Upper lobe of left lung (tissue), 6 donors: ENCODE measurements around the gene CTBP2. TPM values are rescaled to one million over a fixed set of nuclear protein-coding genes. Genes with fewer than 3 reads are reported as not detected.
"Not testable (repeated sequence)": the region's sequence is repeated elsewhere in the genome, so short reads cannot be mapped to it uniquely, and the experiment has no call there.

Source experiments
- ATAC-seq, 2 donors: fragments of 200-7000 bp; cut with Tn5 transposase; one replicate each; pipeline ENCODE4 v1.9.1; 2022; ENCODE audit warnings: mild to moderate bottlenecking in 2 of 2, moderate library complexity in 2 of 2; ENCODE audit not compliant: low FRiP score in 2 of 2
- DNase-seq, 2 donors: peaks; one replicate each; pipeline ENCODE4 v3.0.0-alpha.2; 2019 to 2020
- H3K27ac ChIP-seq, 4 donors: fragments of 200-600 bp; sonication (generic); one replicate each; pipeline ENCODE4 v1.5.1; 2016 to 2019
- H3K27me3 ChIP-seq, 4 donors: fragments of 200-600 bp; sonication (generic); one replicate each; pipeline ENCODE4 v1.5.1; 2017 to 2019
- H3K36me3 ChIP-seq, 4 donors: fragments of 200-600 bp; sonication (generic); one replicate each; pipeline ENCODE4 v1.5.1; 2016 to 2019
- H3K4me1 ChIP-seq, 4 donors: fragments of 200-600 bp; sonication (generic); one replicate each; pipeline ENCODE4 v1.5.1; 2018 to 2019
- H3K4me3 ChIP-seq, 4 donors: fragments of 200-600 bp; sonication (generic); one replicate each; pipeline ENCODE4 v1.5.1; 2017 to 2019; ENCODE audit warnings: mild to moderate bottlenecking in 2 of 4, moderate library complexity in 1 of 4
- H3K9me3 ChIP-seq, 4 donors: fragments of 200-600 bp; sonication (generic); one replicate each; pipeline ENCODE4 v1.5.1; 2018 to 2019
- EP300 ChIP-seq, 4 donors: sonication (generic); formaldehyde crosslinking; IDR thresholded peaks; one replicate each; pipeline ENCODE4 v1.5.1; 2017; ENCODE audit warnings: antibody characterized with exemption in 4 of 4, control low read depth in 2 of 4
- POLR2A ChIP-seq, 4 donors: fragments of 450-650 bp; IDR thresholded peaks; one replicate each; pipeline ENCODE4 v1.5.1; 2016 to 2017; ENCODE audit warnings: antibody characterized with exemption in 4 of 4, mild to moderate bottlenecking in 2 of 4
- POLR2AphosphoS5 ChIP-seq, 2 donors: sonication (generic); formaldehyde crosslinking; IDR thresholded peaks; one replicate each; pipeline ENCODE4 v1.5.1; 2017; ENCODE audit warnings: antibody characterized with exemption in 2 of 2
- WGBS, 2 donors: methylation state at CpG; one replicate each; pipeline ENCODE4 v1.1.5; 2017 to 2018; 5-methylcytosine and 5-hydroxymethylcytosine counted together
- total RNA-seq, 6 donors: library from RNA; depleted of rRNA in 4 of 6; stranded (reverse); fragments of >200 nt in 4 of 6; gene quantifications; one replicate each; pipeline versions ENCODE4 v1.1.0 to v1.2.1, GENCODE V29; 2016 to 2021
- TF ChIP-seq, protein P1 (sequence below), 6 experiments: fragments of 450-650 bp in 4 of 6; fragments of 200-600 bp in 2 of 6; sonication (generic) in 2 of 6; IDR thresholded peaks; one replicate each; pipeline ENCODE4 v1.5.1; 2016 to 2019; ENCODE audit warnings: antibody characterized with exemption in 6 of 6
- donor health status: DM: no; HTN: no; CAD: no; lungs with moderate emphysema.
- donor health status: DM: no; HTN: yes; CAD: no; lungs with severe emphysema.

Gene CTBP2
- total RNA-seq, 6 donors from 2014 or later: 47.1 to 82.5 (median 59.7) TPM

DNA sequence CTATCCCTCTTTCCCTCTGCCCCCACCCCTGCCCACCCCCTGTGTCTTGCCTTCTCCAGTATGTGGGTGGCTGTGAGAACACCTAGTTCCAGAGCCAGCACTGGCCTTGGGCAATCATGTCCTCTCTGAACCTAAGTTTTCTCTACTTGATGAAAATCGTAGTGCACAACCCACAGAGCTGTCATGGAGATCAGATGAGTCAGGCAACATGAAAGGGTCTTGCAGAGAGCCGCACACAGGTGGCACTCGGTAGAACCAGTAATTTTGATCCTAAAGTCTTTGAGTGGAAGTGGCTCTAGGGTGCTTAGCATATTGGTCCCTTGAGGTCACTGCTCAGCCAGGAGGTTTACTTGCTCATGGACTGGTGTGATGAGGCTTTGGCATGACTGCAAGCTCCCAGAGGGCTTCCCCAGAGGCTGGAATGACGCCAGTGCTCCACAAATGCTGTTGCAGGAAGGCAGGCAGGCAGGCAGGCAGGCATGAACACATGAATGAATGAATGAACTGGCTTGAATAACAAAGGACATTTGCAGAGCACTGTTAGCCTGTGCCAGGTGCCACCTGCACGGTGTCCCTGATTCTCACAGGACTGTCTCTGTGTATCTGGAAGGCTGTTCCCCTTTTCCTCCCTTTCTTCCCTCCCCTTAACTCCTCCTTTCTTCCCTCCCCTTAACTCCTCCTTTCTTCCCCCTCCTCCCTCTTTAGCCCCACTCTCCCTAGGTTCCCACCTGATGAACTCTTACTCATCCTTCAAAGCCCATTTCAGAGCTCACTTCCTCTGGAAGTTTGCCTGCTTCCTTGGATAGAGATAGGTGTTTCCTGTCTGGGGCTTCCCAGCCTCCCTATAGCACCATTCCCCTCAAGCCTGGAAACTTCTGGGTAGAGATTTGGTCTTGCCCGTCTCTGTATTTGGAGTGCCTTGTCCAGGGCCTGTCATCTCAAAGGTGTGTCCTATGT, 27.2 kb upstream of the CTBP2 start:
- DNase-seq (no peak), ATAC-seq (no peak)
- 80 to 85% methylated on average over 5 to 6 of the region's 6 CpGs for WGBS, 2 donors
- Histone ChIP-seq H3K27me3 (no peaks in the 10 kb centered on the region), H3K4me3 (no peak overlapping the region), H3K9me3 (no peaks in the 10 kb centered on the region), H3K4me1 (no peaks in the 10 kb centered on the region), H3K27ac (no peak overlapping the region), H3K36me3 (no peaks in the 10 kb centered on the region)
- TF ChIP-seq EP300 (IDR thresholded peaks at IDR 0.05): no peak
- TF ChIP-seq, protein P1, sequence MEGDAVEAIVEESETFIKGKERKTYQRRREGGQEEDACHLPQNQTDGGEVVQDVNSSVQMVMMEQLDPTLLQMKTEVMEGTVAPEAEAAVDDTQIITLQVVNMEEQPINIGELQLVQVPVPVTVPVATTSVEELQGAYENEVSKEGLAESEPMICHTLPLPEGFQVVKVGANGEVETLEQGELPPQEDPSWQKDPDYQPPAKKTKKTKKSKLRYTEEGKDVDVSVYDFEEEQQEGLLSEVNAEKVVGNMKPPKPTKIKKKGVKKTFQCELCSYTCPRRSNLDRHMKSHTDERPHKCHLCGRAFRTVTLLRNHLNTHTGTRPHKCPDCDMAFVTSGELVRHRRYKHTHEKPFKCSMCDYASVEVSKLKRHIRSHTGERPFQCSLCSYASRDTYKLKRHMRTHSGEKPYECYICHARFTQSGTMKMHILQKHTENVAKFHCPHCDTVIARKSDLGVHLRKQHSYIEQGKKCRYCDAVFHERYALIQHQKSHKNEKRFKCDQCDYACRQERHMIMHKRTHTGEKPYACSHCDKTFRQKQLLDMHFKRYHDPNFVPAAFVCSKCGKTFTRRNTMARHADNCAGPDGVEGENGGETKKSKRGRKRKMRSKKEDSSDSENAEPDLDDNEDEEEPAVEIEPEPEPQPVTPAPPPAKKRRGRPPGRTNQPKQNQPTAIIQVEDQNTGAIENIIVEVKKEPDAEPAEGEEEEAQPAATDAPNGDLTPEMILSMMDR (IDR thresholded peaks at IDR 0.05): no peak
- TF ChIP-seq POLR2AphosphoS5 (IDR thresholded peaks at IDR 0.05): no peak
- no peak for TF ChIP-seq POLR2A (IDR thresholded peaks at IDR 0.05)

DNA sequence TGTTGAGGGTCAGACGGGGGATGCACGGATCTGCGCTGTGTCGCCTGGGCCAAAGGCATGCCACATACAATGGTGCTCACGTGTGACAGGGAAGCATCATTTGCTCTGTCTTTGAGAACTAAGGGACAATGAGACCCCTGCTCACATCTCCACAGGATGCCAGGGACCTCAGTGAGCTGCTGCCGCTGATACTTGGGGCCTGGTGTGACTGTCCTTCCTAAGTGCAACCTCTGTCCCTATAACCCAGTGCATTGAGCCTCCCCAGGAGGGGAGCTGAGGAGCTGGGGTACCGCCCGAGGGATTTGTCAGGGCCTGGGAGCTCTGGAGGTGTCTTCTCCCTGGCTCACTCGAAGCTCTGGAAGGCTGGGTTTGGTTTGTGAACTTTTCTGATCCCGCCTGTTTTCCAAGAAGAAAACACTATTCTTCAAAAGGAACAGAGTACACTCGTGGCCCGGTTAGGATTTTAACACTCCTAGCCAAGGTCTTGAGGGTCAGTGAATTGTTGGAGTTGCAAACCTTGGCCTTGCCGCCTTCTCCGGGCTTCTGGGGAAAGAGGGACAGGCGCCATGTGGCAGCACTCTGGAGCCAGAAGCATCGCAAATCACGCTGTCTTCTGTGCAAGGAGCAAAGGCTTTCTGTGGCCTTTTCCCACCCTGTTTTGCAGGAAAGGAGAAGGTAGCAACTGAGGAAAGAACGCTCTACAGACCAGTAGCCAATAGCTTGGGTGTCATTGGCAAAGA, 26.2 kb upstream of the CTBP2 start:
- 88 to 89% methylated on average over 15 to 18 of the region's 18 CpGs for WGBS, 2 donors
- H3K27ac ChIP-seq: no peak overlapping the region
- no peaks in the 10 kb centered on the region for H3K36me3 ChIP-seq
- H3K27me3 ChIP-seq: no peaks in the 10 kb centered on the region
- H3K4me1 ChIP-seq: no peaks in the 10 kb centered on the region
- no peaks in the 10 kb centered on the region for H3K9me3 ChIP-seq
- DNase-seq (no peak), ATAC-seq (no peak)
- TF ChIP-seq POLR2A (IDR thresholded peaks at IDR 0.05) (no peak), POLR2AphosphoS5 (IDR thresholded peaks at IDR 0.05) (no peak), EP300 (IDR thresholded peaks at IDR 0.05) (no peak)
- TF ChIP-seq, protein P1 (IDR thresholded peaks at IDR 0.05): no peak
- no peak overlapping the region for H3K4me3 ChIP-seq

- H3K27ac ChIP-seq, DNase-seq, ATAC-seq, H3K4me1 ChIP-seq, H3K9me3 ChIP-seq, H3K4me3 ChIP-seq, H3K27me3 ChIP-seq, H3K36me3 ChIP-seq: not testable (repeated sequence)
- whole genome bisulfite sequencing, 2 donors: 96 to 98% methylated on average over 3 of the region's 3 CpGs
Observed at GRCh38 chr10:125179107-125179506, 18.7 kb upstream of the CTBP2 start.

DNA sequence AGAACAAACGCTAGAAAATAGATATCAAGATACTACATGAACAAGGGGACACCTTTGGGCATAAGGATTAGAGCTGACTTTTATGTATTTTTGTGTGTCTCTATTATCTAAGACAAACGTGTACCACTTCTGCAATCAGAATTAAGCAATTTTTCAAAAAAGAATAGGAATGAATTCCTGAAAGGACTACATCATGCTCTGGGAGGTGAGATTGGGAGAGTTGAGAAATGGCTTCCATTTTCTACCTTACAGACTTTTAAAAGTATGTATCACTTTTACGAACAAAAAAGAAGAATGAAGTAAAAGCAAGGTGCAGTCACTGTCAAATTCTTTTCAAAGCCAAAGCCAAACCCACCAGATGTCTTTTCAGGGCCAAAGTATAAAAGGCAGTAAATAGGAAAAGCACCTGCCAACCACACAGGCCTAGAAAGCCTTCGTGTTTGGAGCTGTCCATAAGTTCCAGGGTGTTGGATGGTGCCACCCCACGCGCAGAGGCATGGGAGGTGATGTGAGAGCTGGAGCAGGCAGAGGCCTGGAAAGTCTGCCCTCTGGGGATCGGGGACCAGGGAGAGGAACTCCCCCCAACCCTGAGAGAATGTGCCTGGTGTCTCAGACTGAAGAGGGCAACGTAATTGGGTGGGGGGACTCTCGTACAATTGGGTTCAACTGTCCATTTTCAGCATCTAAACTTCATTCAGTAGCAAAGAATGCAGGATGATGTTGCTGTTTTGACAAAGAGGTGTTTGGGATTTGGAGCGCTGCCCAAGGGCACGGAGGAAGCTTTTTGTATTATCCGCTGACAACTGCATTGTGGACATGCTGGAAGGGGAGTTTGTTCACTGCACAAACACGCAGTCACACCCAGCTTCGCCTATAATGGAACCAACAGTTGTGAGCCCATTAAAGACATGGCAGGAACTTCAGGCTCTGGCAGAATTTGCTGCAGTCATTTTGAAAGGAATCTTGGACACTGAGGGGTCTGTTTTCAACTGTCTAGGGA, 17.6 kb upstream of the CTBP2 start:
- WGBS, 2 donors: 74 to 76% methylated on average over 14 of the region's 14 CpGs
- no peak for DNase-seq
- no peak for ATAC-seq
- no peaks in the 10 kb centered on the region for H3K36me3 ChIP-seq
- no peaks in the 10 kb centered on the region for H3K9me3 ChIP-seq
- no peaks in the 10 kb centered on the region for H3K27me3 ChIP-seq
- H3K4me3 ChIP-seq: no peak overlapping the region
- TF ChIP-seq, protein P1 (IDR thresholded peaks at IDR 0.05): no peak
- no peak for TF ChIP-seq POLR2A (IDR thresholded peaks at IDR 0.05)
- TF ChIP-seq POLR2AphosphoS5 (IDR thresholded peaks at IDR 0.05): no peak
- TF ChIP-seq EP300 (IDR thresholded peaks at IDR 0.05): no peak
- no peak overlapping the region for H3K27ac ChIP-seq
- H3K4me1 ChIP-seq: no peaks in the 10 kb centered on the region
